ENCODE measurements around the gene EME2. TPM values are rescaled to one million over a fixed set of nuclear protein-coding genes. Genes with fewer than 3 reads are reported as not detected.

The EME2 gene
- total and polyA plus RNA-seq, 10 donors = 5.1 to 41.3 (median 27.4) TPM

DNA sequence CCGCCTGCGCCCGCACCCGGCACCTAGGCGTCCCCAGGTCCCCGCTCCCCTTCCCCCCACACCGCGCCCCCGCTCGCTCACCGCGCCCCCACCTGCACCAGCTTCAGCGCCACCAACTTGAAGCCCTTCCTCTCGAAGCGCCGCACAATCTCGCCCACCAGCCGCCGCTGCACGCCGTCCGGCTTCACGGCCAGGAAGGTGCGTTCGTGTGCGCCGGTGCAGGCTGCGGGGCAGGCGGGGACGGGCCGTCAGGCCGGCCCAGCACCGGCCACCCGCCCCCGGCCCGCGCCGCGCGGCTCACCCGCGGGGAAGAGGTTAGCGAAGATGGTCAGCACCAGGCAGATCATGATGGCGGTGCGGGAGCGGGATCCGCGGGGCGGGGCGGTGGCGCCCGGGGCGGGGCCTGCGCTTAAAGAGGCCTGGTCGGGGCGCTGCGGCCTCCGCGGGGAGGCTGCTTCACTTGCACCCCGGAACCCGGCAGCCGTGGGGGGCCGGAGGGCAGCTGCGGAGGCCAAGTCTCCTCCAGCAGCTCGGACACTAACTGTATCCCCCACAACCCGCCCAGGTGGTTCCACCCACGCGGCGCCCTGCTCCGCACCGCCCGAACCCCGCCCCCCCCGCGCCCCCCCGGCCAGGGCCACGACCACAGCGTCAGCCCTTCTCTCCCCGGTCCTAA is 1.3 kb upstream of the EME2 start, which contains the start of gene NME3:
Gene NME3, minus strand, starts transcription at position 356 of the 676 bp plus-strand sequence. Its CDS starts 9 bp downstream, at position 347.
- WGBS, 5 donors = 0 to 1% (median 1%) methylated on average over 4 to 79 of the region's 79 CpGs
- TF ChIP-seq, protein P1, sequence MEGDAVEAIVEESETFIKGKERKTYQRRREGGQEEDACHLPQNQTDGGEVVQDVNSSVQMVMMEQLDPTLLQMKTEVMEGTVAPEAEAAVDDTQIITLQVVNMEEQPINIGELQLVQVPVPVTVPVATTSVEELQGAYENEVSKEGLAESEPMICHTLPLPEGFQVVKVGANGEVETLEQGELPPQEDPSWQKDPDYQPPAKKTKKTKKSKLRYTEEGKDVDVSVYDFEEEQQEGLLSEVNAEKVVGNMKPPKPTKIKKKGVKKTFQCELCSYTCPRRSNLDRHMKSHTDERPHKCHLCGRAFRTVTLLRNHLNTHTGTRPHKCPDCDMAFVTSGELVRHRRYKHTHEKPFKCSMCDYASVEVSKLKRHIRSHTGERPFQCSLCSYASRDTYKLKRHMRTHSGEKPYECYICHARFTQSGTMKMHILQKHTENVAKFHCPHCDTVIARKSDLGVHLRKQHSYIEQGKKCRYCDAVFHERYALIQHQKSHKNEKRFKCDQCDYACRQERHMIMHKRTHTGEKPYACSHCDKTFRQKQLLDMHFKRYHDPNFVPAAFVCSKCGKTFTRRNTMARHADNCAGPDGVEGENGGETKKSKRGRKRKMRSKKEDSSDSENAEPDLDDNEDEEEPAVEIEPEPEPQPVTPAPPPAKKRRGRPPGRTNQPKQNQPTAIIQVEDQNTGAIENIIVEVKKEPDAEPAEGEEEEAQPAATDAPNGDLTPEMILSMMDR (IDR thresholded peaks at IDR 0.05 in 8 of 11, conservative IDR thresholded peaks at IDR 0.05 in 3 of 11) = peak in 1 of 11 experiments; percentile 35
- TF ChIP-seq POLR2AphosphoS5 (IDR thresholded peaks at IDR 0.05) = no peak
- Histone ChIP-seq H3K36me3 (peaks cover 0 to 53% (median 40%) of the 10 kb centered on the region in 6 donors), H3K9me3 (no peaks in the 10 kb centered on the region), H3K27ac (peak within 1 kb of the TSS; percentile 89 to 97 (median 96)), H3K27me3 (replicated peaks in 1 of 7) (no peaks in the 10 kb centered on the region), H3K4me3 (peak within 1 kb of the TSS; percentile 96 to 100 (median 99)), H3K4me1 (peaks cover 23 to 69% (median 43%) of the 10 kb centered on the region in 6 donors)
- DNase-seq = peak; percentile 95
- intact Hi-C loops (cut with DNase I; ENCODE audit: low total_unique reads) = no loop called here

DNA sequence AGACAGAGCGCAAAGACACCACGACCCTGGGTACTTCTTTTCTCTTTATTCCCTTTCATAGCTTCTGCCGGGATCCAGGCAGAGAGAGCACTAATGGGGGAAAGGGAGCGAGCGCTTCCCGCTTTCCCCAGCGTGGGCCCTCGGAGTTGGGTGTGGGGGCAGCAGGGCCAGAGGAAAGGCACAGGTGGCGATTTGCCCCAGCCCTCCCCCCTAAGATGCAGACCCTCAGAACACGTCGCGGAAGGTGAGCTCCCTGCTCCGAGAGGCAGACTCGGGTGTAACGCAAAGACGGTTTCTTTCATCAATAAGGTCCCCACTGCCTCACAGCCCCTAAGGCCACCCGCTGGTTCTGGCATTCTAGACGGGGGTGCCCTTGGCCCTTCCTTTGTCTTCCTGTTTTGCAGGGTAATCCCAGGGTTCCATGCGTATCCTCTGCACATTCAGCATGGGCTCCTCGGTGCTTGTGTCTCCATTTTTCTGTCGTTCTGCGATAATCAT is 697 bp upstream of the EME2 start:
- Histone ChIP-seq H3K4me3 (peak overlapping the region; percentile 96 to 100 (median 99)), H3K27ac (peak overlapping the region; percentile 89 to 97 (median 96)), H3K27me3 (replicated peaks in 1 of 7) (no peaks in the 10 kb centered on the region), H3K9me3 (no peaks in the 10 kb centered on the region), H3K4me1 (peaks cover 23 to 74% (median 43%) of the 10 kb centered on the region in 6 donors), H3K36me3 (peaks cover 0 to 53% (median 40%) of the 10 kb centered on the region in 6 donors)
- 17 to 28% (median 20%) methylated on average over 19 to 22 of the region's 22 CpGs for WGBS, 5 donors
- TF ChIP-seq POLR2AphosphoS5 (IDR thresholded peaks at IDR 0.05) (no peak), POLR2A (IDR thresholded peaks at IDR 0.05) (no peak)
- TF ChIP-seq, protein P1 (IDR thresholded peaks at IDR 0.05 in 8 of 11, conservative IDR thresholded peaks at IDR 0.05 in 3 of 11) = no peak
- intact Hi-C loops (cut with DNase I; ENCODE audit: low total_unique reads) = no loop called here
- DNase-seq = no peak

DNA sequence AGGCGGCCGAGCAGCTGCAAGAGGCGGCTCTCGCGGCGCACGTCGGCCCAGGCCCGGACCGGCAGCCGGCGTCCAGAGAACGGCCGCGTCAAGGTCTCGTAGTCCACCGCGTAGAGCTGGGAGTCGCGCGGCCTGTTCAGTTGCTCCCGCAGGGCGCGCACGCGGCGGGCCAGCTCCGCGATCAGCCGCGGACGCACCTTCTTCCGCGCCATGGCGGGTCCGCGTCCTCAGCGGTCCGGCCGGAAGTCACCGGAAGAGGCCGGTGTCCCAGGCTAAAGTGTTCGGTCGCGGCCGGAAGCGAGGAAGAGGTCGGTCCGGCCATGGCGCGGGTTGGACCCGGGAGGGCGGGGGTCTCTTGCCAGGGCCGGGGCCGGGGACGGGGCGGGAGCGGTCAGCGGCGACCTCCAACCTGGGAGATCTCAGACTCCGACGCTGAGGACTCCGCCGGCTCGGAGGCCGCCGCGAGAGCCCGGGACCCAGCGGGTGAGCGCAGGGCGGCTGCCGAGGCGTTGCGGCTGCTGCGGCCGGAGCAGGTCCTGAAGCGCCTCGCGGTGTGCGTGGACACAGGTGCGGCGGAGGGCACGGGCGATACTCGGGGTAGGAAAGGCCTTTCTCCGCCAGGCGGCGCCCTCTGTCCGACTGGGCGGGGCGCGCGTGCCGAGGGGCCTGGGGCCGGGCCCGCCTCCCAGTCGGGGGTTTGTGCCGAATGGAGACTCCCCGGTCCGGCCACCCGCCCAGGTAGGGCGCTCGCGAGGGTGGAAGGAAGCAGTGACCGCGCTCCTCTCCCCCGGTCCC is 495 bp downstream of the EME2 start, which contains the start of gene MRPS34:
Gene MRPS34, minus strand, starts transcription at position 227 of the 795 bp plus-strand sequence. Its CDS starts 15 bp downstream, at position 212.
- 0 to 1% (median 0%) methylated on average over 1 to 108 of the region's 108 CpGs for WGBS, 5 donors
- Histone ChIP-seq H3K27me3 (replicated peaks in 1 of 7) (no peaks in the 10 kb centered on the region), H3K27ac (peak within 1 kb of the TSS; percentile 89 to 97 (median 96)), H3K4me1 (peaks cover 23 to 86% (median 43%) of the 10 kb centered on the region in 6 donors), H3K36me3 (peaks cover 0 to 53% (median 40%) of the 10 kb centered on the region in 6 donors), H3K9me3 (no peaks in the 10 kb centered on the region), H3K4me3 (peak within 1 kb of the TSS; percentile 96 to 100 (median 99))
- peak; percentile 18 to 92 (median 29) for TF ChIP-seq POLR2A (IDR thresholded peaks at IDR 0.05)
- TF ChIP-seq, protein P1 (IDR thresholded peaks at IDR 0.05 in 8 of 11, conservative IDR thresholded peaks at IDR 0.05 in 3 of 11) = peak; percentile 54 to 92 (median 80)
- TF ChIP-seq POLR2AphosphoS5 (IDR thresholded peaks at IDR 0.05) = peak; percentile 93 to 95 (median 95)
- intact Hi-C loops (cut with DNase I; ENCODE audit: low total_unique reads) = no loop called here
- DNase-seq = peak; percentile 95

Data from spleen (tissue), 11 donors.